ENCODE results near the gene NCOA1. TPM values are rescaled to one million over a fixed set of nuclear protein-coding genes. Genes with fewer than 3 reads are reported as not detected.

Gene NCOA1
- total RNA-seq, 1 experiment from 2014 or later: 37.1 TPM

DNA sequence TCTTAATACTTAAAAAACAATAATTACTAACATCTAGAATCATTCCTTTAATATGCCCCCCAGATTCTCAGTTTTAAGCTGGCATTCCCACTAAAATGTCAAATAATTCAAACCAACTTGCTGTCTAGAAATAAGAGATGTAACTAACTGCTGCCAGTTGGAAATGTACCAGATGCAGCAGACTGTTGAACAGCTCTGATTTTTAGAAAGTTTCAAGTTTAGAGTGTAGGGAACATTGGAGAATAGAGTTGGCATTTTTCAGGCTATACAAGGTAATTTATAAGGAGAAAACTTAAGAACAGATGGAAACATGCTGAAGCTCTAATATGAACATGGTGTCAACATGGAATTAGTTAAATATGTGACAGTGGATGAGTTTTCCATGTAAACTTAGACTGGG, 200.8 kb downstream of the NCOA1 start:
- intact Hi-C loops (cut with micrococcal nuclease; ENCODE audit: unreplicated experiment): no loop called here
- Mint-ChIP-seq H3K36me3 (ENCODE audit: insufficient read depth, unreplicated experiment) (no peaks in the 10 kb centered on the region), H3K4me1 (ENCODE audit: low read depth, unreplicated experiment) (no peaks in the 10 kb centered on the region), H3K27ac (ENCODE audit: unreplicated experiment) (no peak overlapping the region), H3K27me3 (ENCODE audit: insufficient read depth, unreplicated experiment) (no peaks in the 10 kb centered on the region), H3K9me3 (ENCODE audit: unreplicated experiment) (no peaks in the 10 kb centered on the region), H3K4me3 (ENCODE audit: unreplicated experiment) (no peak overlapping the region)
- DNase-seq: no peak
- no peak overlapping the region for H3K4me3 ChIP-seq (ENCODE audit: low read depth, low read length)
- ChIA-PET CTCF (no interaction called here), POLR2A (no interaction called here)
- no peaks in the 10 kb centered on the region for H3K36me3 ChIP-seq (ENCODE audit: control insufficient read depth, insufficient read depth, low read length)
- no peak for TF ChIP-seq CTCF (IDR thresholded peaks at IDR 0.05; ENCODE audit: insufficient read depth in 1 of 2, low read depth in 1 of 2, low read length in 1 of 2, severe bottlenecking in 1 of 2, unreplicated experiment in 1 of 2)
- H3K27me3 ChIP-seq (replicated peaks; ENCODE audit: control insufficient read depth, insufficient read depth, low read length): no peaks in the 10 kb centered on the region
- no peaks in the 10 kb centered on the region for H3K4me1 ChIP-seq
- no TSS peak for BruUV-seq (replicated peaks)
- no peaks in the 10 kb centered on the region for H3K9me3 ChIP-seq

GRCh38 chr2:24697792-24698191, 206.7 kb downstream of the NCOA1 start:
- Histone ChIP-seq H3K27me3 (replicated peaks; ENCODE audit: control insufficient read depth, insufficient read depth, low read length) (no peaks in the 10 kb centered on the region), H3K4me1 (no peaks in the 10 kb centered on the region; the same call in 1 of the 2 replicates), H3K9me3 (no peaks in the 10 kb centered on the region), H3K4me3 (ENCODE audit: low read depth, low read length) (no peak overlapping the region), H3K36me3 (ENCODE audit: control insufficient read depth, insufficient read depth, low read length) (no peaks in the 10 kb centered on the region; the same call in 1 of the 2 replicates)
- CTCF ChIA-PET: no interaction called here
- intact Hi-C loops (cut with micrococcal nuclease; ENCODE audit: unreplicated experiment): no loop called here
- no peaks in the 10 kb centered on the region for H3K36me3 Mint-ChIP-seq (ENCODE audit: insufficient read depth, unreplicated experiment)
- no peak overlapping the region for H3K27ac Mint-ChIP-seq (ENCODE audit: unreplicated experiment)
- no peaks in the 10 kb centered on the region for H3K4me1 Mint-ChIP-seq (ENCODE audit: low read depth, unreplicated experiment)
- no peak for DNase-seq
- POLR2A ChIA-PET: no interaction called here
- H3K4me3 Mint-ChIP-seq (ENCODE audit: unreplicated experiment): no peak overlapping the region
- no peaks in the 10 kb centered on the region for H3K27me3 Mint-ChIP-seq (ENCODE audit: insufficient read depth, unreplicated experiment)
- H3K9me3 Mint-ChIP-seq (ENCODE audit: unreplicated experiment): no peaks in the 10 kb centered on the region
- BruUV-seq (replicated peaks): no TSS peak
- no peak for TF ChIP-seq CTCF (IDR thresholded peaks at IDR 0.05; ENCODE audit: insufficient read depth in 1 of 2, low read depth in 1 of 2, low read length in 1 of 2, severe bottlenecking in 1 of 2, unreplicated experiment in 1 of 2)

DNA sequence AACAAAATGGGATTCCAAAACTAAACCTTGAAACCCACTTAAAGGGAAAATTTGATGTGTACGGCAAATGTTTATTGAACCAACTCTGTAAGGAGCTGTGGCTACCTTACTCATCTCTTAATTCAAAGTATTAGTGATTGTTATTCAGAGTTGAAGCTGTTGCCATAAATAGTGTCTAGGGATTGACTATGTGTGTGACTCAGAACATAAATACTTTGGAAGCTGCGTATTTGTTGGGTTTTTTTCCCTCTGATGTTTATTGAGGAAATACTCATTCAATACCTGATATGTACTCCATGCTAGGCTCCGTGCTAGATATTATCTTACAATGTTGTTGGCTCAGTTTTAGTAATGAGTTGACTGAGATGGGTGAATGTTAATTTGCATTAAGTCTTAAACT, 211.7 kb downstream of the NCOA1 start:
- DNase-seq: no peak
- Histone ChIP-seq H3K36me3 (ENCODE audit: control insufficient read depth, insufficient read depth, low read length) (no peaks in the 10 kb centered on the region; the same call in 1 of the 2 replicates), H3K4me3 (ENCODE audit: low read depth, low read length) (no peak overlapping the region), H3K4me1 (no peaks in the 10 kb centered on the region; the same call in 1 of the 2 replicates), H3K27me3 (replicated peaks; ENCODE audit: control insufficient read depth, insufficient read depth, low read length) (no peaks in the 10 kb centered on the region), H3K9me3 (no peaks in the 10 kb centered on the region)
- Mint-ChIP-seq H3K9me3 (ENCODE audit: unreplicated experiment) (no peaks in the 10 kb centered on the region), H3K27me3 (ENCODE audit: insufficient read depth, unreplicated experiment) (no peaks in the 10 kb centered on the region), H3K4me3 (ENCODE audit: unreplicated experiment) (no peak overlapping the region), H3K4me1 (ENCODE audit: low read depth, unreplicated experiment) (no peaks in the 10 kb centered on the region), H3K27ac (ENCODE audit: unreplicated experiment) (no peak overlapping the region), H3K36me3 (ENCODE audit: insufficient read depth, unreplicated experiment) (no peaks in the 10 kb centered on the region)
- BruUV-seq (replicated peaks): no TSS peak
- intact Hi-C loops (cut with micrococcal nuclease; ENCODE audit: unreplicated experiment): no loop called here
- ChIA-PET POLR2A (no interaction called here), CTCF (interaction anchor here (0.6 kb wide), 1 partner anchor 58 kb away, joined by 5 read pairs; no protein-coding TSS in a partner anchor)
- no peak for TF ChIP-seq CTCF (IDR thresholded peaks at IDR 0.05; ENCODE audit: insufficient read depth in 1 of 2, low read depth in 1 of 2, low read length in 1 of 2, severe bottlenecking in 1 of 2, unreplicated experiment in 1 of 2)

Measured in Caco-2 (cell line).